ENCODE results near the gene GOLM1. TPM values are rescaled to one million over a fixed set of nuclear protein-coding genes. Genes with fewer than 3 reads are reported as not detected.

The GOLM1 gene
- total and polyA plus RNA-seq, 2 experiments from 2014 or later, result 56.2 to 63.4 TPM

GRCh38 chr9:86077276-86077675 lies 22.1 kb downstream of the GOLM1 start:
- no peak overlapping the region for H2AFZ ChIP-seq
- H3K4me2 ChIP-seq (ENCODE audit: unreplicated experiment), result no peak overlapping the region
- no peaks in the 10 kb centered on the region for H3K36me3 ChIP-seq (ENCODE audit: low read depth)
- H3K4me1 ChIP-seq (ENCODE audit: insufficient read depth), result 0 out of 2 replicates have a peak, but pooled peaks cover 5% of the 10 kb centered on the region
- 0 out of 2 replicates have a peak, but pooled peaks cover 4% of the 10 kb centered on the region for H3F3A ChIP-seq (ENCODE audit: insufficient read depth)
- no peak for DNase-seq
- H3K27me3 ChIP-seq (replicated peaks; ENCODE audit: insufficient read depth), result no peaks in the 10 kb centered on the region
- 69 to 73% methylated on average over 13 of the region's 13 CpGs for WGBS, 2 experiments (ENCODE audit: low coverage in 1 of 2, low lambda C conversion rate in 2 of 2, missing lambda C conversion rate in 2 of 2)
- H3K9me2 ChIP-seq (ENCODE audit: insufficient read depth), result no peaks in the 10 kb centered on the region
- no peak overlapping the region for H3K9ac ChIP-seq
- TF ChIP-seq EZH2 (IDR thresholded peaks at IDR 0.05; ENCODE audit: insufficient read depth, poor library complexity, severe bottlenecking), result no peak
- TF ChIP-seq EZH2phosphoT487 (IDR thresholded peaks at IDR 0.05; ENCODE audit: insufficient read depth, low read depth), result no peak
- in situ Hi-C loops (cut with MboI), result no loop called here
- no peaks in the 10 kb centered on the region for H3K9me3 ChIP-seq (ENCODE audit: low read depth)
- no peak overlapping the region for H3K4me3 ChIP-seq
- no peak overlapping the region for H3K27ac ChIP-seq
- H3K79me2 ChIP-seq (ENCODE audit: insufficient read depth), result no peaks in the 10 kb centered on the region
- H4K20me1 ChIP-seq (ENCODE audit: insufficient read depth), result no peaks in the 10 kb centered on the region

DNA sequence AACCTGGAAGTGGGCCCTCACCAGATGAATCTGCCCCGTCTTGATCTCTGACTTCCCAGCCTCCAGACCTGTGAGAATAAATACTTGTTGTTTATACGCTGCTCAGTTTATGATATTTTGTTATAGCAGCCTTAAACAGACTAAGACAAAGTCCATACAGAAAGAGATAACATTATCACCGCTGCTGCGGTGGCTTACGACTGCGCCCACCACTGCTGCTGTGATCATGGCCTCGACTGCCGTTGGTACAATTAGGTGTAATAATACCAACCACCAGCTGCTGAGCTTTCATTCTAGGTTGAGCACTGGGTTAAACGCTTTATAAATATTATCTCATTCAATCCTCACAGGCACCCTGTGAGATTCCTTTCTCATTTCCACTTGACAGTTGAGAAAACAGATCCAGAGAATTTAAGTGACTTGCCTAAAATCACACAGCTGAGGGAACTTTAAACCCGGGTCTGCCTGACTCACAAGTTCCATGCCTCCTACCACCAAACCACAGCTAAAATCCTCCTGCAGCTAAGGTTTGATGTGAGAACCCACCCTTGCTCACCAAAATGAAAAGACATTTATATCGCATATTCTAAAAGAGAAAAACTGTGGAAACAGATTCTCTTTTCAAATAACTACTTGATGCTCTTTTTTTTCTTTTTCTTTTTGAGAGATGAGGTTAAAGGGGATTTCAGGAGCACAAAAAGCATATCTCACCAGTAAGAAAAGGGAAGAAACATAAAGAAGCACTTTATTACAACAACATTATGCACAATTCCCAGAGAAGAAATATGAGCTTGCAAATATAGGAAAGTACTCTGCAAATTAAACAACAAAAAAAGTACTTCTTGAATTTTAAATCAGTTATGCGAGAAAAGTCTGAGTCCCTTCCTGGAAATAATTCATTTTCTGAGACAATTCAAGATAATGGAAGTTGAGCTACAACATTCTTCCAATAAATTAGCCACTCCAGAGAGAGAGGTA lies 23.9 kb downstream of the GOLM1 start:
- no peak for DNase-seq
- Histone ChIP-seq H3K36me3 (ENCODE audit: low read depth) (no peaks in the 10 kb centered on the region), H3K9me2 (ENCODE audit: insufficient read depth) (no peaks in the 10 kb centered on the region), H3F3A (ENCODE audit: insufficient read depth) (0 out of 2 replicates have a peak, but pooled peaks cover 4% of the 10 kb centered on the region), H3K4me2 (ENCODE audit: unreplicated experiment) (no peak overlapping the region), H3K4me3 (no peak overlapping the region), H3K27me3 (replicated peaks; ENCODE audit: insufficient read depth) (no peaks in the 10 kb centered on the region), H2AFZ (no peak overlapping the region), H4K20me1 (ENCODE audit: insufficient read depth) (no peaks in the 10 kb centered on the region), H3K4me1 (ENCODE audit: insufficient read depth) (0 out of 2 replicates have a peak, but pooled peaks cover 6% of the 10 kb centered on the region), H3K9ac (no peak overlapping the region), H3K9me3 (ENCODE audit: low read depth) (no peaks in the 10 kb centered on the region), H3K79me2 (ENCODE audit: insufficient read depth) (no peaks in the 10 kb centered on the region), H3K27ac (no peak overlapping the region)
- TF ChIP-seq EZH2phosphoT487 (IDR thresholded peaks at IDR 0.05; ENCODE audit: insufficient read depth, low read depth), result no peak
- TF ChIP-seq EZH2 (IDR thresholded peaks at IDR 0.05; ENCODE audit: insufficient read depth, poor library complexity, severe bottlenecking), result no peak
- in situ Hi-C loops (cut with MboI), result no loop called here
- 95 to 97% methylated on average over 12 of the region's 12 CpGs for WGBS, 2 experiments (ENCODE audit: low coverage in 1 of 2, low lambda C conversion rate in 2 of 2, missing lambda C conversion rate in 2 of 2)

- H3K27ac ChIP-seq, result no peak overlapping the region
- 93 to 100% methylated on average over 1 of the region's 1 CpG for WGBS, 2 experiments (ENCODE audit: low coverage in 1 of 2, low lambda C conversion rate in 2 of 2, missing lambda C conversion rate in 2 of 2)
- no peaks in the 10 kb centered on the region for H3F3A ChIP-seq (ENCODE audit: insufficient read depth)
- H2AFZ ChIP-seq, result no peak overlapping the region
- H3K4me2 ChIP-seq (ENCODE audit: unreplicated experiment), result no peak overlapping the region
- H3K4me3 ChIP-seq, result no peak overlapping the region
- TF ChIP-seq EZH2phosphoT487 (IDR thresholded peaks at IDR 0.05; ENCODE audit: insufficient read depth, low read depth) (no peak), EZH2 (IDR thresholded peaks at IDR 0.05; ENCODE audit: insufficient read depth, poor library complexity, severe bottlenecking) (no peak)
- no peaks in the 10 kb centered on the region for H3K9me2 ChIP-seq (ENCODE audit: insufficient read depth)
- H3K79me2 ChIP-seq (ENCODE audit: insufficient read depth), result no peaks in the 10 kb centered on the region
- DNase-seq, result no peak
- H4K20me1 ChIP-seq (ENCODE audit: insufficient read depth), result no peaks in the 10 kb centered on the region
- H3K9me3 ChIP-seq (ENCODE audit: low read depth), result no peaks in the 10 kb centered on the region
- no peaks in the 10 kb centered on the region for H3K27me3 ChIP-seq (replicated peaks; ENCODE audit: insufficient read depth)
- H3K4me1 ChIP-seq (ENCODE audit: insufficient read depth), result 0 out of 2 replicates have a peak, but pooled peaks cover 6% of the 10 kb centered on the region
- no peak overlapping the region for H3K9ac ChIP-seq
- in situ Hi-C loops (cut with MboI), result no loop called here
- H3K36me3 ChIP-seq (ENCODE audit: low read depth), result no peaks in the 10 kb centered on the region
Observed at GRCh38 chr9:86073839-86074238, 25.5 kb downstream of the GOLM1 start.

GRCh38 chr9:86072394-86072877 lies 26.9 kb downstream of the GOLM1 start:
- no peak overlapping the region for H2AFZ ChIP-seq

More at GRCh38 chr9:86072394-86072877, 26.9 kb downstream of the GOLM1 start:
- Histone ChIP-seq H3K4me1 (ENCODE audit: insufficient read depth) (0 out of 2 replicates have a peak, but pooled peaks cover 6% of the 10 kb centered on the region), H3K4me2 (ENCODE audit: unreplicated experiment) (no peak overlapping the region), H4K20me1 (ENCODE audit: insufficient read depth) (no peaks in the 10 kb centered on the region), H3K9me3 (ENCODE audit: low read depth) (no peaks in the 10 kb centered on the region), H3K9ac (peak overlapping the region; percentile 18; the same call in 1 of the 2 replicates), H3K27ac (no peak overlapping the region), H3K36me3 (ENCODE audit: low read depth) (no peaks in the 10 kb centered on the region), H3K79me2 (ENCODE audit: insufficient read depth) (no peaks in the 10 kb centered on the region), H3K4me3 (no peak overlapping the region), H3K27me3 (replicated peaks; ENCODE audit: insufficient read depth) (no peaks in the 10 kb centered on the region), H3K9me2 (ENCODE audit: insufficient read depth) (no peaks in the 10 kb centered on the region), H3F3A (ENCODE audit: insufficient read depth) (no peaks in the 10 kb centered on the region)
- in situ Hi-C loops (cut with MboI), result no loop called here
- TF ChIP-seq EZH2phosphoT487 (IDR thresholded peaks at IDR 0.05; ENCODE audit: insufficient read depth, low read depth) (no peak), EZH2 (IDR thresholded peaks at IDR 0.05; ENCODE audit: insufficient read depth, poor library complexity, severe bottlenecking) (no peak)
- DNase-seq, result peak; percentile 45
- 47 to 52% methylated on average over 2 of the region's 2 CpGs for WGBS, 2 experiments (ENCODE audit: low coverage in 1 of 2, low lambda C conversion rate in 2 of 2, missing lambda C conversion rate in 2 of 2)
